ENCODE results near the gene TRMT1.

DNA sequence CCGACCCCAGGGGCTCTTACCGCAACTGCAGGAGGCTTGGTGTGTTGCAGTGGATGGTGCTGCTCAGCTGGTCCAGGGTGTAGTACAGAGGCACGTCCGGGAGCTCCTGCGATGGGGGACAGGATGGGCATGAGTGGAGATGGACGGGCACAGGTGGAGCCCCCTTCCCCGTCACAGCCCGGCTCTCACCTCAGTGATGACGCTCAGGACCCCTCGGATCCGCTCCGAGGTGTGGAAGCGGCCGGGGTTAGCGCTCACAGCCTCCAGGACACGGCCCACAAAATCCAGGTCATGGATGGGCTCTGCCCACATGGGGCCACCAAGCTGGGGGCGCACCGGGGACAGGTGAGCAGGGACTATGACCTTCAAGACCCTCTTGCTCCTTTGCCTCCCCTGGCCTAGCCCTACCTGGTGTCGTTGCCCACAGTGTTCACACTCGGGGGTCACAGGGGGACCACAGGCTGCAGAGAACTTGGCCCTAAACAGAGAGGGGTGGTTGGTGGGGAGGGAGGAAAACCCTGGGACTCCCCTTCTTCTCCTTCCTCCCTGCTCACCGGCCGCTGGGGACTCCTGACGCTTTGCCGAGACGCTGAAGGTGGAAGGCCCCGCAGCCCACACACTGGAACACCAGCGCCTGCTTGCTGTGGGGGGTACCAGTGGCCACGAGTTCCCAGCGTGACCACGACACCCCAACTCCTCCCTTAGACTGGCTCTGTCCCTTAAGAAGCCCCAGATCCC, 7.0 kb downstream of the TRMT1 start:
- TF ChIP-seq, protein P1, sequence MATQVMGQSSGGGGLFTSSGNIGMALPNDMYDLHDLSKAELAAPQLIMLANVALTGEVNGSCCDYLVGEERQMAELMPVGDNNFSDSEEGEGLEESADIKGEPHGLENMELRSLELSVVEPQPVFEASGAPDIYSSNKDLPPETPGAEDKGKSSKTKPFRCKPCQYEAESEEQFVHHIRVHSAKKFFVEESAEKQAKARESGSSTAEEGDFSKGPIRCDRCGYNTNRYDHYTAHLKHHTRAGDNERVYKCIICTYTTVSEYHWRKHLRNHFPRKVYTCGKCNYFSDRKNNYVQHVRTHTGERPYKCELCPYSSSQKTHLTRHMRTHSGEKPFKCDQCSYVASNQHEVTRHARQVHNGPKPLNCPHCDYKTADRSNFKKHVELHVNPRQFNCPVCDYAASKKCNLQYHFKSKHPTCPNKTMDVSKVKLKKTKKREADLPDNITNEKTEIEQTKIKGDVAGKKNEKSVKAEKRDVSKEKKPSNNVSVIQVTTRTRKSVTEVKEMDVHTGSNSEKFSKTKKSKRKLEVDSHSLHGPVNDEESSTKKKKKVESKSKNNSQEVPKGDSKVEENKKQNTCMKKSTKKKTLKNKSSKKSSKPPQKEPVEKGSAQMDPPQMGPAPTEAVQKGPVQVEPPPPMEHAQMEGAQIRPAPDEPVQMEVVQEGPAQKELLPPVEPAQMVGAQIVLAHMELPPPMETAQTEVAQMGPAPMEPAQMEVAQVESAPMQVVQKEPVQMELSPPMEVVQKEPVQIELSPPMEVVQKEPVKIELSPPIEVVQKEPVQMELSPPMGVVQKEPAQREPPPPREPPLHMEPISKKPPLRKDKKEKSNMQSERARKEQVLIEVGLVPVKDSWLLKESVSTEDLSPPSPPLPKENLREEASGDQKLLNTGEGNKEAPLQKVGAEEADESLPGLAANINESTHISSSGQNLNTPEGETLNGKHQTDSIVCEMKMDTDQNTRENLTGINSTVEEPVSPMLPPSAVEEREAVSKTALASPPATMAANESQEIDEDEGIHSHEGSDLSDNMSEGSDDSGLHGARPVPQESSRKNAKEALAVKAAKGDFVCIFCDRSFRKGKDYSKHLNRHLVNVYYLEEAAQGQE (IDR thresholded peaks at IDR 0.05; ENCODE audit: insufficient replicate concordance, low read depth): no peak
- TF ChIP-seq, protein P2, sequence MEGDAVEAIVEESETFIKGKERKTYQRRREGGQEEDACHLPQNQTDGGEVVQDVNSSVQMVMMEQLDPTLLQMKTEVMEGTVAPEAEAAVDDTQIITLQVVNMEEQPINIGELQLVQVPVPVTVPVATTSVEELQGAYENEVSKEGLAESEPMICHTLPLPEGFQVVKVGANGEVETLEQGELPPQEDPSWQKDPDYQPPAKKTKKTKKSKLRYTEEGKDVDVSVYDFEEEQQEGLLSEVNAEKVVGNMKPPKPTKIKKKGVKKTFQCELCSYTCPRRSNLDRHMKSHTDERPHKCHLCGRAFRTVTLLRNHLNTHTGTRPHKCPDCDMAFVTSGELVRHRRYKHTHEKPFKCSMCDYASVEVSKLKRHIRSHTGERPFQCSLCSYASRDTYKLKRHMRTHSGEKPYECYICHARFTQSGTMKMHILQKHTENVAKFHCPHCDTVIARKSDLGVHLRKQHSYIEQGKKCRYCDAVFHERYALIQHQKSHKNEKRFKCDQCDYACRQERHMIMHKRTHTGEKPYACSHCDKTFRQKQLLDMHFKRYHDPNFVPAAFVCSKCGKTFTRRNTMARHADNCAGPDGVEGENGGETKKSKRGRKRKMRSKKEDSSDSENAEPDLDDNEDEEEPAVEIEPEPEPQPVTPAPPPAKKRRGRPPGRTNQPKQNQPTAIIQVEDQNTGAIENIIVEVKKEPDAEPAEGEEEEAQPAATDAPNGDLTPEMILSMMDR (IDR thresholded peaks at IDR 0.05; ENCODE audit: insufficient read depth, low read length): no peak
- no peak for TF ChIP-seq GABPA (IDR thresholded peaks at IDR 0.05; ENCODE audit: low read depth)

Data from HL-60 (cell line).